OCI-M2 (cell line): ENCODE measurements around the gene TYW3.

Experiments used
- DNase-seq: peaks from one replicate; lab custom pipeline; 2025; ENCODE audit not compliant: unreplicated experiment; lab: John Stamatoyannopoulos, UW

The TYW3 gene, protein sequence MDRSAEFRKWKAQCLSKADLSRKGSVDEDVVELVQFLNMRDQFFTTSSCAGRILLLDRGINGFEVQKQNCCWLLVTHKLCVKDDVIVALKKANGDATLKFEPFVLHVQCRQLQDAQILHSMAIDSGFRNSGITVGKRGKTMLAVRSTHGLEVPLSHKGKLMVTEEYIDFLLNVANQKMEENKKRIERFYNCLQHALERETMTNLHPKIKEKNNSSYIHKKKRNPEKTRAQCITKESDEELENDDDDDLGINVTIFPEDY

DNA sequence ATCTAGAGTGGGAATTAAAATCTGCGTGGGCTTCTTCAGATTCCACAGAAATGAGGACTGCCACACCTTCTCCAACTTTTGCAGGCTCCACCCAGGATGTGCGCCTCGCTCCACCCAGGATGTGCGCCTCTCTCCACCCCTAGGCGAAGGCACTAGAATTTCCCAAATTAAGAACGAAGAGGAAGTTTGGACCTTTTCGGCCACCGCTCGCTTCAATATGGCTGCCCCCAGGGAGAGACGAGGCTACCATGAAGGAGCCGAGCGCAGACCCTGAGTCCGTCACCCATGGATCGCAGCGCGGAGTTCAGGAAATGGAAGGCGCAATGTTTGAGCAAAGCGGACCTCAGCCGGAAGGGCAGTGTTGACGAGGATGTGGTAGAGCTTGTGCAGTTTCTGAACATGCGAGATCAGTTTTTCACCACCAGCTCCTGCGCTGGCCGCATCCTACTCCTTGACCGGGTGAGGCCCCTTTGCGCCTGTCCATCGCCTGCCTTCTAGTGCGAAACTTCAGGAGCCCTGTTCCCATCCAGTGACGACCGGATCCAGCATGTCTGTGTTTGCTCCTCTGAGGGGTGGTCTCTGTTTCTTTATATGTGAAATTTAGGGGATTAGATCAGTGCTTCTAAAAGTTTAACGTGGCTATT is at the start of gene TYW3, which contains the start of gene CRYZ:
TYW3 (plus strand) TSS at position 193 of the 644 bp plus-strand sequence; CDS start at position 286, 93 bp downstream.
CRYZ (minus strand) TSS at position 91 of the 644 bp plus-strand sequence. CDS start 8,229 bp downstream, outside the sequence.
- peak; percentile 20 for DNase-seq

DNA sequence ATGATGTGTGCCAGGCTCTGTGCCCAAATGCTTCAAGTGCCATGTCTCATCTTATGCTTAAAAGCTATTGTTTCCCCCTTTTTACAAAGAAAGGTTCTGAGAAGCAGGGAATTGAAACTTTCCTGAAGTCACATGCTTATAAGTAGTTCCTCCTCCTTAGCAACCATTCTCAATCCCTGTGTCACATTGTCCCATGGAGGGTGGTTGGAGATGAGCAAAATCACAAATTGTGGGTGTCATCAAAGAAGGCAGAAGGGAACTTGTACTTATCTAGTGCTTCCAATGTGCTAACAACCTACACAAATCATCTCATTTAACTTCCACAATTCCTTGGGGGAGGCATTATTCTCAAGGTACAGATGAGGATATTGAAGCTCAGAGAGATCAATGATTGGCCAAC is 49.3 kb upstream of the TYW3 start:
- DNase-seq: no peak

DNA sequence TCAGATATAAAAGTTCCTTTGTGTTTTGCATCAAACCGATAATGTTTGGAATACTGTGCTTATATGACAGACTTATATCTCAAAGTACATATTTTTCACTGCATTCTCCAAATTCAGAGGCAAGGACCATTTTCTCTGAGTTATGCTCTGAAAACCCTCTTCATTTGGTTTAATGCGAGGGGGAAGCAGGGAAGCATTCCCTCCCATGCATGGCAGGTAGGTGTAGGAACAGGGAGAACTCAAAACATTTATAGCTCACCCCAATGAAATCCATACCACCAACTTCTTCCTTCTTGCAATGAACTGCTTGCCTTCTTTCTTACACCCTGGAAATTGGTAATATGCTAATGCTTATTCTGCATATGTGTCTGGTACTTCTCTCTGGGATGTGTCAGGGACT is 48.7 kb upstream of the TYW3 start:
- no peak for DNase-seq

DNA sequence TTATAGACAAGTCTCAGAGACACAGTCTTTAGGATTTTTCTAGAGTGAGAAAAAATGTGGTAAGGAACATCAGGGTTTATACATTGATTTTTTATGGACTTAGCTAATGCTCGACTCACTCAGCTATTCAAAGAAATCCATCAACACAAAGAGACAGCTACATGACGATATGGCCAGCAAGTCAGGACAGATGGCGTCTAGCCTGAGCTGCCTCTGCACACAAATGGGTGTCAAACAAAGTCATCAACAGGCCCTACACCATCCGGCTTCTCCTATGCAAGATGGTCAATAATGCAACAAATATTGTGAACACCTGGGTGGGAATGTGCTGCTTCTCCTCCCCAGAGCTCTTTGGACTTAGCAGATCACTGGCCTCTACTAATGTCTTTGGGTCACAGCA is 46.0 kb upstream of the TYW3 start:
- no peak for DNase-seq

DNA sequence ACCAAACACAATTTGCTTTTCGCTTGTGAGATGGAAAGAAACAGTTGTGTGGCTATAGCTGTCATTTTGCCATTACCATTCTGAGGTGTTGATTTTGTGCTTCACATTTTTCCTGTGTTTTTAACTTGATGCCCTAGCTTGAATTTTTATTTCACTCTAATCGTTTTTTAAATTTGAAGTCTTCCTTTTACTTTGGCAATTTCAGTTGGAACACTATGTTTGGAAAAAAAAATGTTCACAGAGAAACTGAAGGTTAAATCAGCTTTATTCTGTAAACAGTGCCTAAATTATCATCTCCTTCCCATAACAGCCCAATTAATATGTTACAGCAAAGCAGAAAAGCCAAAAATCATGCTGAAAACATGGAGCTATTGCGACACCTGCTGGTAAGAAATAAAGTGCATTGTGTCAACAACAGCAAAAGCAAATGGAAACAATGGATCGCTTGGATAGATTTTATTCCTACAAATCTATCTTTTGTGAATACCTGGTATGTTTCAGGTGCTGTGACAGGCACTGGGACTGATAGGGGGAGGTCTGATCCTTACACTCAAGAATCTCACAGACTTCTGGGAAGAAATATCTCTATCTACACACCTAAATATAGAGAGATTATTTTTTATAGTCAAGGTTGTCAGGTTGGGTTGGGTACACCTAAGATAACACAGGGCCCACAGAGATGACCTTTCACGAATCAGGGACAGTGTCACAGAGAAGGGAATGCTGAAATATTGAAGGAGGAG is 43.2 kb upstream of the TYW3 start:
- DNase-seq: no peak

DNA sequence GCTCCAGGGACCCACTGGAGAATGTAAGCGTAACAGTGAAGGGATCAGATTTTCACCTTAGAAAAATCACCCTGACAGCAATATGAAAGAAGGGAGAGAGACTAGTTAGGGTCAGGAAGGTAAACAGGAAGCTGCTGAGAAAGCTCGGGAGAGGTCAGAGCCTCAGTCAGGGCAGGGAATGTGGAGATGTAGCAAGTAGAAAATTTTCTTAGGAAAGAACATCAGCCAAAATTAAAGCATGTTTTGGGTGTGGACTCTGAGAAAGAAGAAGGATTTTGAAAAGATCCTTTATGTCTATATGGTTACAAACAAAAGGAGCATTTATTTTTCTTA is 42.6 kb upstream of the TYW3 start:
- no peak for DNase-seq

DNA sequence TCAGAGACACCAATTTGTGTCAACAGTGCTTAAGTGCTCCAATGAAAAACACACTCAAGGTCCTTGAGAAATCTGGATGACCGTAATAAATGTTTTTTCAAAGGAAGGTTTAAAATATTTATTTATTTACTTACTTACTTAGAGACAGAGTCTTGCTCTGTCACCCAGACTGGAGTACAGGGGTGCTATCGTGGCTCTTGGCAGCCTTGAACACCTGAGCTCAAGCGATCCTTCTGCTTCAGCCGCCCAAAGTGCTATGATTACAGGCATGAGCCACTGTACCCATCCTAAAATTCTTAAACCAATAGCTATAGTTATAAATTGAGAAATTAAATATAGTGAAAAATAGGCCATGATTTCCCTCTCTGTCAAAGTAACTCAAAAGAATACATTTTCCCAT is 42.0 kb upstream of the TYW3 start:
- no peak for DNase-seq

DNA sequence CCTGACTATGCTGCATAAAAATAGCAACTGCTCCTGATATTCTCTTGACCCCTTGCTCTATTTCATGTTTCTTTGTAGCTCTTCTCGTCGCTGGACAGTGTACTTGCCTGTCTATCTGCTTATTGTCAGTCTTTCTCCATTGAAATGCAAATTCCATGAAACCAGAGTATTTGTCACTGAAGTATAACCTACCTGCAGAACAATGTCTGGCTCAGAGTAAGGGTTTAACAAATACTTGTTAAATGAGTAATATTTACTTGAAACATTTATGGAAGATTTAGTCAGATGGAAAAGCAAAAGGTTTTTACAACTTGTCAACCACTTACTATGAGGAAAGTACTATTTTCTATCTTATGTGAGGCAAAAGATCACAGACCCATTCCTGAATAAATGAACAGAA is 39.5 kb upstream of the TYW3 start:
- no peak for DNase-seq

DNA sequence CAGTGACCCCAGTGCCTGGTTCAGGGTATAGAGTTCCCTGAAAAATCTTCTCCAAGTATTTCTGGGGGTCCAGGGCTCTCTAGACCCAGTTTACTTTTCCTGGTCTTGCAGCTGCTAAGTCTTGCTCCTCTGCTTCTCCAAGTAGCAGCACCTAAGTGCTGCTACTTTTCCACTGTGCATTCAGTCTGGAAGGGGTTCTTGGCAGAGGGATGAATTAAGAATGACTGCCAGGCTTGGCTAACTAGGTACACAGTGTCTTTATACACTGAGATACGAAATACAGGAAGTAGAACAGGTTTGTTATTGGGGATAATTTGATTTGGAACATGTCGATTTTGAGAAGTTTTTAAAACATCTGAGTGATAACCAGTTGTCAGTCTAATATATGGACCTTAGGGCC is 35.1 kb upstream of the TYW3 start:
- DNase-seq: no peak

DNA sequence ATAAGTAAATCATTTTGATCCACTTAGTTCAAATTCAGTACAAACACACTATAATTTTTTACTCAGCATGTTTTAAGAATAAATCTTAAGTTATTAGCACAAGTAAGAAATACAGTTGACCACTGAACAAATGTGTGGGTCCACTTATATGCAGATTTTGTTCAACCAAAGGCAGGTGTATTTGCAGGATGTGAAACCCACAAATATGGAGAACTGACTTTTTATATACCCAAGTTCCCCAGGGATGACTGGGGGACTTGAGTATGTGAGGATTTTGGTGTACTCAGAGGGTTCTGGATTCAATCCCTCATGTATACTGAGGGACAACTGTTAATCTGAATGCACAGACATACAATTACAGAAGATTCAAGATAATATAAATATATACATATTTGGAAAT is 33.6 kb upstream of the TYW3 start:
- DNase-seq: no peak

DNA sequence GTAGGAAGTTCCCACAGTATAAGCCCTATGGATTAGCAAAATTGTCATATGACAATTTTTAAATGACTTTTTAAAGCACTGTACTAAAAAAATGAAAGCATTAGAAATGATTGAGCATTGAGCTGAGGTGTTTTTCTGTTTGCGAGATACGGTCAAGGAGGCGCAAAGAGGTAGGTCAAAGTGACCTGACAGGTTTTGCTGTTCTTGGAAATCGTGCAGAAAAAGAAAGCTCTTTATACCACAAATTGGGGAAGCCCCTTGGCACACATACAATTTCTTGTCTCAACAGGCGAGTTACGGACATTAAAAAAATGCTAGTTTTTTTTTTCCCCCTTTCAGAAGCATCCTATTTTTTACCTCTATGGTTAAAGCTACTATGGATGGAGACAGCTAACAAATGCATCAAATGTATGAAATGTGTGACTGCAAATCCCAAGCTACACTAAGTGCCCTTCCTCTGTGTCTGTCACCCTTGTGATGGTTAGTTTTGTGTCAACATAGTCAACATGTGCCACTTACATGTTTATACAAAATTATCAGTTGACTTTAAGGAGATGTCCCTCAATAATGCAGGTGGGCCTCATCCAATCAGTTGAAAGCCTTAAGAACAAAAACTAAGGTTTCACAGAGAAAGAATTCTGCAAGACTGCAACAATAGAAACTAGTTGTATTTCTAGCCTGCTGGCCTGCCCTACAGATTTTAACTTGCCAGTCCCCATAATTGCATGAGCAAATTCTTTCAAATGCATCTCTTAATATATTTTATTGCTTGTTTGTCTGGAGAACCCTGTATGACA is 29.4 kb upstream of the TYW3 start:
- DNase-seq: no peak

DNA sequence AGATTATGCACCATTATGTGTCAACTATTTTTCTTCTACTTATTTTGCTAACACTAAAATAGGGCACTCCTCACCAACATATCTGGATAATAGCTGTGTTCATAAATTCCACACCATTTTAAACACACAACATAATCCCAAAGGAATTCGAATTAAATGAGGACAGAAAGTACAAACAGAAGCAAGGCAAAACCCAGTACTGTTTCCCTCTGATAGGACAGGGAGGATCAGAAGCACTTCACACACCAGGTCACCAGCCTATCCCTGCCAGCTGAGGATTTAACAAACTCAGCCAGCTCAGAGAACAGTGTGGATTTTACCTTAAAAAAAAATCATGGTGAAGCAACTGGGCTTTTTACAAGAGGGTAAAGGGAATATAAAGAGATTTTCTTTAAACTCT is 20.1 kb upstream of the TYW3 start:
- no peak for DNase-seq

DNA sequence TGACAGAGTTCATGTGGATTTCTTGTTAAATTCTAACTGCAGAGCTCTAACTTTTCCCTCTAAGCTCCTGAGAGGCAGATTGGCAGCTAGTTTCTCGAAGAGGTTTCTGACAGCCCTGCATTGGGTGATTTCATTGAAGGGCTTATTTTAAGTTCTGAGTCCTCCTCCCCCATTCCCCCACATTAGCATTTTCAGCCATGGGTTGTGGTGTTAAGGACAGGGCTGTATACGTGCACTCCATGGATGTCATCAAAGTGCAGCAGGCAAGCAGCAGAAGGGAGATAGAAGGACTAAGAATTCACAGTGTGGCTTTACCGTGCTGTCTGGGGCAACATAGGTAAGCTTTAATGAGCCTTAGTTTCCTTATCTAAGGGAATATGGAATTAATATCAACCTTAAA is 19.1 kb upstream of the TYW3 start:
- DNase-seq: no peak

DNA sequence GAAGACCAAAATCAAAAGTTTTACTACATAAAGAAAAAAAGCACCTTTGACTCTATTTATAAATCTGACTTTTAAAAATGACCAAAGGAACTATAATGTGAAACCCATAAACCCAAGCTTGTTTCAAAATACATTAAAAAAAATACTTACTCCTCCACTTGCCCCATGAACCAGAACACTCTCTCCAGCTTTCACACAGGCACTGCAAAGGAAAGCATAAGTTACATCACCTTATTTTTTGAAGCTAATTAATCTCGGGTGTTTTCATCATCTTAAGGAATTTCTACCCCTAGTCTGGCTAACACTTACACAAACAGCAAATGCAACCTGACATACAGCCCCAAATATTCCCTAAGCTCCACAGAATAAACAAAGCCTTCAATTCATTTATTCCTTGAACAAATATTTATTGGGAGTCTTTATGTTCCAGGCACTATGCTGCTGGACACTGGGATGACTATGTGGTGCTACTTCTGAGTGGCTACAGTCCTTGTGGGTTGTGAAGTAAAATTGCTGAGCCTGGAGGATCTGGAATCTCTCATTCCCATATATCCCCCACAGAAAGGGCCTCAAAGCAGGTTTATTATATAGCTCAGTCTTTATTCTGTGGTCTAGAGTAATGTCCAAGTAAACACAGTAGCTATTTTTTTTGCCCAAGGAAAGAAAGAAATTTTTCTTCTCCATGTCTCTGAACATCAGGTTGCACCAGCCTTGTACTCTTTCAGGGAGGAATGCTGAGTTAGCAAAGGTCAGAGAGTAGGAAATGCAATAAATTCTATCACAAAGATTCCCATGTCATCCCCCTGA is 18.3 kb upstream of the TYW3 start:
- no peak for DNase-seq

DNA sequence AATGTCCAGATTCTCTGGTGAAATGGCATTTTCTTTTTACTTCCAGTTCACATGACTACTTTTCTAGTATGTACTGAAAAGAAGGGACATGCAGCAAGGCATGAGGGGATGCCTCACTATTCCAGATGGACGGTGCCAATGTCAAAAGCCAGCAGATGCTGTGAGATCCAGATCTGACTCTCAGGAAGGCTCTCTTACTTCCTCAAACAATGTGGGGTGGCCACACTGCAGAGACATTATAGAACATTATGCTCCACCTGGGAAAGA is 17.8 kb upstream of the TYW3 start:
- no peak for DNase-seq

DNA sequence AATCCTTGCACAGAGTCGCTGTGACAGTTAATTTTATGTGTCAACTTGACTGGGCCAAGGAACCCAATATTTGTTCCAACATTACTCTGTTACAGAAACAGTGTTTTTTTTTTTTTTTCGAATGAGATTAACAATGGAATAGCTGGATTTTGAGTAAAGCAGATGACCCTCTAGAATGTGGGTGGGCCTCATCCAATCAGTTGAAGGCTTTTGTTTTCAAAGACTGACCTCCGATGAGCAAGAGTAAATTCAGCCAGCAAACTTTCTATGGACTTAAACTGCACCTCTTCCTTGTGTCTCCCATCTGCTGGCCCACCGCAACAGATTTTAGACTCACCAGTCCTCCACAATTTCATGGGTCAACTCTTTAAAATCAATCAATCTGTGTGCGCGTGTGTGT is 17.1 kb upstream of the TYW3 start:
- DNase-seq: no peak

DNA sequence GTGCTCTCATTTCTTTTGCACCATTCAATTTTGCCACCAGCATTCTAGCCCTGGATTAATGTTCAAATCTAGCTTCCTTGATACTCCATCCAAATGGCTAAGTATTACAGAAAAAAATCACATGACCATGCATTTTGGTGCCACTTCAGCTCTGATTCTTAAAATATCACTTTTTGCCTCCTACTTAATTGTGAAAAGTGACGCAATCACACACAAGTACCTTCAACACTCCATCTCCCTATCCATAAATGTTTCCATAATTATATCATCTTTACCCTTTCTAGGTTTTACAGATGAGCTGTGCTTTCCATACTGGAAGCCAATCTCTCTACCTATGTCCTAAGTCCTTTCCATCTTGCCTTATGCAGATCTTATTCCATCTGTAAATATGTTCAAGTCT is 16.1 kb upstream of the TYW3 start:
- DNase-seq: no peak

DNA sequence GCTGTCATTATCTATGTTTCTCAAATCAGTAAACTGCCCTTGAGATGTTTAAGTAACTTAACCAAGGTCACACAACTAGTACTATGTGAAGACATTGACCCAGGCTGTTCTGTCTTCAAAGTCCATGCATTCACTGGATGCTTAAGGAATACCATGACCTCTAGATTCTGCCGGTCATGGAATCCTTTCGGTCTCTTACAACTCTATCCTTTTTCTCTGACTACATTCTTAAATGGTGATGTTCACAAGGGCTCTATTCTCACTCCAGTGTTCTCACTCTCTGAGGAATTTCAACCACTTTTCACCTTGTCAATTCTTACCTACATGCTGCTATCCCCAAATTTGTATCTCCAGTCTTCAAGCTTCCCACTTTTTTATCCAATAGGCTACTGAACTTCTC is 15.3 kb upstream of the TYW3 start:
- DNase-seq: no peak

DNA sequence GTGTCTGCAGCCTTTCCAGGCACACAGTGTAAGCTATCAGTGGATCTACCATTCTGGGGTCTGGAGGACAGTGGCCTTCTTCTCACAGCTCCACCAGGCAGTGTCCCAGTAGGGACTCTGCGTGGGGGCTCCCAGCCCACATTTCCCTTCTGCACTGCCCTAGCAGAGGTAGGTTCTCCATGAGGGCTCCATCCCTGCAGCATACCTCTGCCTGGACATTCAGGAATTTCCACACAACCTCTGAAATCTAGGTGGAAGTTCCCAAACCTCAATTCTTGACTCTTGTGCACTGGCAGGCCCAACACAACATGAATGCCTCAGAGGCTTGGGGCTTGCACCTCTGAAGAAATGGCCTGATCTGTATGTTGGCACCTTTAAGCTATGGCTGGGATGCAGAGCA is 6.9 kb upstream of the TYW3 start:
- no peak for DNase-seq

DNA sequence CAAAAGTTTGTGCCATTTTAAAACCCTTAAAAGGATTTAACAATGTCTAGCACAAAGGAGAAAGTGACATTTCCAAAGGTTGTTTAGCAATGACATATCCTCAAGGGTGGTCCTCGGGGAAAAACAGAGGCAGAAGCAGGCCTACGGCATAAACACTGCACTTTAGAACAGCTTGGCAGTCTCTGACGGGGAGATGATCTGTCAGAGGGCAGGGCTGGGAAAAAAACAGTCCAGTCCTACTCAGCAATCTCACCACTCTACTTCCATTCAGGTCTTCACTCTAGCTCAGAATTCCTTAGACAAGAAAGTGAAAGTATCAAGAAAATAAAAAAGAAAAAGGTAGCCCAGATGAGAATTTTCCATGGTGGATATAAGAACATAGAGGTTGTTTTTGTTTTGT is 4.2 kb upstream of the TYW3 start:
- DNase-seq: no peak
